Cardiac muscle cell (in vitro differentiated cells and primary cell): Measurements from ENCODE around the gene AIFM3. TPM values are rescaled to one million over a fixed set of nuclear protein-coding genes. Genes with fewer than 3 reads are reported as not detected.

Experiments
- DNase-seq, 2 donors: peaks; one replicate each; pipeline versions ENCODE4 v3.0.0 to v3.0.0-alpha.2; 2010 to 2017; ENCODE audit warnings: low read depth in 1 of 2, low spot score in 1 of 2
- H3K27ac ChIP-seq: fragments of 200-600 bp; sonication (generic); 2 replicates; pipeline ENCODE4 v1.5.1; 2016
- H3K27me3 ChIP-seq: fragments of 200-600 bp; sonication (generic); 2 replicates; pipeline ENCODE4 v1.6.0; 2016; ENCODE audit warnings: control low read depth
- H3K36me3 ChIP-seq: fragments of 200-600 bp; sonication (generic); 2 replicates; pipeline ENCODE4 v1.5.1; 2016; ENCODE audit warnings: control low read depth
- H3K4me1 ChIP-seq: fragments of 200-600 bp; sonication (generic); 2 replicates; pipeline ENCODE4 v1.8.1; 2017; ENCODE audit warnings: low read depth, mild to moderate bottlenecking, mixed run types
- H3K4me3 ChIP-seq: fragments of 200-600 bp; sonication (generic); 2 replicates; pipeline ENCODE4 v1.5.1; 2016; ENCODE audit warnings: mild to moderate bottlenecking
- H3K9me3 ChIP-seq: fragments of 200-600 bp; sonication (generic); 2 replicates; pipeline ENCODE4 v1.5.1; 2017; ENCODE audit warnings: low read depth, mild to moderate bottlenecking, control low read depth
- CTCF ChIP-seq: IDR thresholded peaks from 2 replicates; pipeline ENCODE4 v1.5.1; 2012; ENCODE audit warnings: low read depth, mild to moderate bottlenecking, low read length
- polyA plus RNA-seq: library from polyadenylated mRNA; unstranded; fragments of >200 nt; fragmentation: Nextera tagmentation; extraction: Ambion mirVana; gene quantifications from 2 replicates; pipeline ENCODE4 v1.2.1, GENCODE V29; 2016
- total RNA-seq: library from RNA; depleted of rRNA; stranded (reverse); fragments of >200 nt; gene quantifications from 2 replicates; pipeline ENCODE4 v1.2.3, GENCODE V29; 2016

The AIFM3 gene
- total and polyA plus RNA-seq, 2 experiments from 2014 or later = 0.67 to 4.8 TPM

GRCh38 chr22:20975541-20976290 lies 8.7 kb downstream of the AIFM3 start:
- Histone ChIP-seq H3K4me3 (no peak overlapping the region), H3K27me3 (peaks cover 3% of the 10 kb centered on the region), H3K36me3 (no peaks in the 10 kb centered on the region), H3K9me3 (no peaks in the 10 kb centered on the region), H3K27ac (no peak overlapping the region), H3K4me1 (no peaks in the 10 kb centered on the region)
- no peak for TF ChIP-seq CTCF
- no peak for DNase-seq

- no peaks in the 10 kb centered on the region for H3K9me3 ChIP-seq
- TF ChIP-seq CTCF = no peak
- H3K4me1 ChIP-seq = peaks cover 2% of the 10 kb centered on the region
- no peak for DNase-seq
- H3K4me3 ChIP-seq = no peak overlapping the region
- H3K27me3 ChIP-seq = peaks cover 3% of the 10 kb centered on the region
- H3K27ac ChIP-seq = no peak overlapping the region
- H3K36me3 ChIP-seq = no peaks in the 10 kb centered on the region
These were observed 9.3 kb downstream of the AIFM3 start for GRCh38 chr22:20976291-20976877.

GRCh38 chr22:20977019-20977418 lies 10.0 kb downstream of the AIFM3 start:
- no peak for DNase-seq

GRCh38 chr22:20977516-20978170 lies 10.6 kb downstream of the AIFM3 start:
- Histone ChIP-seq H3K4me3 (no peak overlapping the region), H3K4me1 (peaks cover 4% of the 10 kb centered on the region), H3K27ac (no peak overlapping the region), H3K27me3 (peaks cover 3% of the 10 kb centered on the region), H3K9me3 (no peaks in the 10 kb centered on the region), H3K36me3 (no peaks in the 10 kb centered on the region)
- no peak for TF ChIP-seq CTCF
- no peak for DNase-seq

More at GRCh38 chr22:20977019-20977418, 10.0 kb downstream of the AIFM3 start:
- no peak overlapping the region for H3K27ac ChIP-seq
- no peak overlapping the region for H3K4me3 ChIP-seq
- H3K9me3 ChIP-seq = no peaks in the 10 kb centered on the region
- no peaks in the 10 kb centered on the region for H3K36me3 ChIP-seq
- TF ChIP-seq CTCF = no peak
- H3K4me1 ChIP-seq = peaks cover 4% of the 10 kb centered on the region
- peaks cover 3% of the 10 kb centered on the region for H3K27me3 ChIP-seq

GRCh38 chr22:20978419-20978818 lies 11.4 kb downstream of the AIFM3 start:
- H3K27me3 ChIP-seq = peaks cover 3% of the 10 kb centered on the region

More at GRCh38 chr22:20978419-20978818, 11.4 kb downstream of the AIFM3 start:
- DNase-seq = no peak
- TF ChIP-seq CTCF = no peak
- Histone ChIP-seq H3K27ac (no peak overlapping the region), H3K36me3 (no peaks in the 10 kb centered on the region), H3K4me3 (no peak overlapping the region), H3K4me1 (peaks cover 4% of the 10 kb centered on the region), H3K9me3 (no peaks in the 10 kb centered on the region)
